Nephron (organoid): ENCODE data around the gene ZFP2.

Experiments
- H3K27ac Mint-ChIP-seq, 3 experiments: 2 replicates each; pipeline ENCODE4 v1.8.0; 2020; ENCODE audit warnings: mixed read lengths in 3 of 3, mild to moderate bottlenecking in 2 of 3, moderate library complexity in 1 of 3
- H3K27me3 Mint-ChIP-seq: 2 replicates; pipeline ENCODE4 v1.8.0; 2021; ENCODE audit warnings: low read depth, mild to moderate bottlenecking, moderate library complexity, mixed read lengths
- H3K36me3 Mint-ChIP-seq: 2 replicates; pipeline ENCODE4 v1.8.0; 2020; ENCODE audit warnings: low read depth, mixed read lengths
- H3K4me1 Mint-ChIP-seq: 2 replicates; pipeline ENCODE4 v1.8.0; 2020; ENCODE audit warnings: mixed read lengths
- H3K4me3 Mint-ChIP-seq, 3 experiments: 2 replicates each; pipeline ENCODE4 v1.8.0; 2020; ENCODE audit warnings: mild to moderate bottlenecking in 3 of 3, mixed read lengths in 3 of 3, moderate library complexity in 2 of 3
- H3K9me3 Mint-ChIP-seq: 2 replicates; pipeline ENCODE4 v1.8.0; 2020; ENCODE audit warnings: mixed read lengths
- TF ChIP-seq, protein P1 (sequence below), 3 experiments: fragments of 200-600 bp; sonication (generic); IDR thresholded peaks; one replicate each; pipeline ENCODE4 v1.5.0; 2021; ENCODE audit warnings: antibody characterized with exemption in 3 of 3; ENCODE audit not compliant: unreplicated experiment in 3 of 3

ZFP2 gene

DNA sequence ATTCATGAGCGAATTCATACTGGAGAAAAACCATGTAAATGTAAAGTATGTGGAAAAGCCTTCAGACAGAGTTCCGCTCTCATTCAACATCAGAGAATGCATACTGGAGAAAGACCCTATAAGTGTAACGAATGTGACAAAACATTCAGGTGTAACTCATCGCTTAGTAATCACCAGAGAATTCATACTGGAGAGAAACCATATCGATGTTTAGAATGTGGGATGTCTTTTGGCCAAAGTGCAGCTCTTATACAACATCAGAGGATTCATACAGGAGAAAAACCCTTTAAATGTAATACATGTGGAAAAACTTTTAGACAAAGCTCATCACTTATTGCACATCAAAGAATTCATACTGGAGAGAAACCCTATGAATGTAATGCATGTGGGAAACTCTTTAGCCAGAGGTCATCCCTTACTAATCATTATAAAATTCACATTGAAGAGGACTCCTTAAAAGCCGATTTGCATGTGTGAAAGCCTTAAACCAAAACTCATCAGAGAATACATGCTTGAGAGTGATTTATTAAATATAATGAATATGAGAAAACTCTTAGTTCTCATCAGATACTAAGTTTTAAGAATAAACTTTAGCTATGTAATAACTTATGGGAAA lies 11.8 kb upstream of the ZFP2 start:
- Mint-ChIP-seq H3K4me1 (no peaks in the 10 kb centered on the region), H3K36me3 (peaks cover 99% of the 10 kb centered on the region), H3K27me3 (peaks cover 10% of the 10 kb centered on the region), H3K9me3 (peaks cover 73% of the 10 kb centered on the region), H3K27ac (no peak overlapping the region), H3K4me3 (no peak overlapping the region)
- TF ChIP-seq, protein P1, sequence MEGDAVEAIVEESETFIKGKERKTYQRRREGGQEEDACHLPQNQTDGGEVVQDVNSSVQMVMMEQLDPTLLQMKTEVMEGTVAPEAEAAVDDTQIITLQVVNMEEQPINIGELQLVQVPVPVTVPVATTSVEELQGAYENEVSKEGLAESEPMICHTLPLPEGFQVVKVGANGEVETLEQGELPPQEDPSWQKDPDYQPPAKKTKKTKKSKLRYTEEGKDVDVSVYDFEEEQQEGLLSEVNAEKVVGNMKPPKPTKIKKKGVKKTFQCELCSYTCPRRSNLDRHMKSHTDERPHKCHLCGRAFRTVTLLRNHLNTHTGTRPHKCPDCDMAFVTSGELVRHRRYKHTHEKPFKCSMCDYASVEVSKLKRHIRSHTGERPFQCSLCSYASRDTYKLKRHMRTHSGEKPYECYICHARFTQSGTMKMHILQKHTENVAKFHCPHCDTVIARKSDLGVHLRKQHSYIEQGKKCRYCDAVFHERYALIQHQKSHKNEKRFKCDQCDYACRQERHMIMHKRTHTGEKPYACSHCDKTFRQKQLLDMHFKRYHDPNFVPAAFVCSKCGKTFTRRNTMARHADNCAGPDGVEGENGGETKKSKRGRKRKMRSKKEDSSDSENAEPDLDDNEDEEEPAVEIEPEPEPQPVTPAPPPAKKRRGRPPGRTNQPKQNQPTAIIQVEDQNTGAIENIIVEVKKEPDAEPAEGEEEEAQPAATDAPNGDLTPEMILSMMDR (IDR thresholded peaks at IDR 0.05; ENCODE audit: unreplicated experiment in 3 of 3), result no peak

DNA sequence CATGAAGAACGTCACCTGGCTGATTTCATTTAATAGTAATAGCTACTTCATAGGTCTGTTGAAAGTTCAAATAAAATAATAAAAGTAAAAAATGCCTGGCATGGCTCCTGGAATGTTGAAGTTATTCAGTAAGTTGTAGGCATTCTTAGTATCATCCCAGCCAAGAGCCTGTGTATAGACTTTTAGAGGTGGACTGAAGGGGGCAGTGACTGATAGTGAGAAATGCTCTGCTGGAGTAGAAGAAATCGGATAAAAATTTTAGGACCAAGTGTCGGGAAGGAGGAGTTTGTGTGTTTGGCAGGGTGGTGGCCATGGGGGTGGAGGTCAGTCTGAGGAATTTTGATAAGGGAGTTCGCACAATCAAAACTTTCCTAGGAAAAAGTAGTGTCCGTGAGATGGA lies 3.6 kb downstream of the ZFP2 start:
- peaks cover 40% of the 10 kb centered on the region for H3K9me3 Mint-ChIP-seq
- no peaks in the 10 kb centered on the region for H3K27me3 Mint-ChIP-seq
- H3K36me3 Mint-ChIP-seq, result peaks cover 55% of the 10 kb centered on the region
- TF ChIP-seq, protein P1 (IDR thresholded peaks at IDR 0.05; ENCODE audit: unreplicated experiment in 3 of 3), result no peak
- no peak overlapping the region for H3K27ac Mint-ChIP-seq
- peaks cover 6% of the 10 kb centered on the region for H3K4me1 Mint-ChIP-seq
- no peak overlapping the region for H3K4me3 Mint-ChIP-seq

DNA sequence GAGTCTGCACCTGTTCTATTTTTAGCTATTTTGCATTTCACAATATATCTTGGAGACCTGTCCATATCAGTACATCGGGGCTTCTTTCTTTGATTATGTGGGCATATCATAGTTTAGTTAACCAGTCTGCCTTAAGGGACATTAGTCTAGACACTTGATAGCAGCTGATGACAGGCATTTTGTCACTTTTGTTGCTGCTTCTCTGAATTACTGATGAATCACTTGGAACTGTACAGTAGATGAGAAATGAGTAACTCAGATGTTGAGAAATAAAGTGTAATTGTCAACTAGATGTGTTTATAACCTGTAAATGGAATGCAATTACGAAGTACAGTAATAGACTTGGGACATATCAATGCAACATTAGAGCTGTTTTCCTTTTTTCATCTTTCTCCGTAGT lies 7.1 kb downstream of the ZFP2 start:
- Mint-ChIP-seq H3K36me3 (peaks cover 74% of the 10 kb centered on the region), H3K9me3 (peaks cover 54% of the 10 kb centered on the region), H3K4me3 (no peak overlapping the region), H3K4me1 (no peaks in the 10 kb centered on the region), H3K27me3 (no peaks in the 10 kb centered on the region), H3K27ac (no peak overlapping the region)
- TF ChIP-seq, protein P1 (IDR thresholded peaks at IDR 0.05; ENCODE audit: unreplicated experiment in 3 of 3), result no peak

DNA sequence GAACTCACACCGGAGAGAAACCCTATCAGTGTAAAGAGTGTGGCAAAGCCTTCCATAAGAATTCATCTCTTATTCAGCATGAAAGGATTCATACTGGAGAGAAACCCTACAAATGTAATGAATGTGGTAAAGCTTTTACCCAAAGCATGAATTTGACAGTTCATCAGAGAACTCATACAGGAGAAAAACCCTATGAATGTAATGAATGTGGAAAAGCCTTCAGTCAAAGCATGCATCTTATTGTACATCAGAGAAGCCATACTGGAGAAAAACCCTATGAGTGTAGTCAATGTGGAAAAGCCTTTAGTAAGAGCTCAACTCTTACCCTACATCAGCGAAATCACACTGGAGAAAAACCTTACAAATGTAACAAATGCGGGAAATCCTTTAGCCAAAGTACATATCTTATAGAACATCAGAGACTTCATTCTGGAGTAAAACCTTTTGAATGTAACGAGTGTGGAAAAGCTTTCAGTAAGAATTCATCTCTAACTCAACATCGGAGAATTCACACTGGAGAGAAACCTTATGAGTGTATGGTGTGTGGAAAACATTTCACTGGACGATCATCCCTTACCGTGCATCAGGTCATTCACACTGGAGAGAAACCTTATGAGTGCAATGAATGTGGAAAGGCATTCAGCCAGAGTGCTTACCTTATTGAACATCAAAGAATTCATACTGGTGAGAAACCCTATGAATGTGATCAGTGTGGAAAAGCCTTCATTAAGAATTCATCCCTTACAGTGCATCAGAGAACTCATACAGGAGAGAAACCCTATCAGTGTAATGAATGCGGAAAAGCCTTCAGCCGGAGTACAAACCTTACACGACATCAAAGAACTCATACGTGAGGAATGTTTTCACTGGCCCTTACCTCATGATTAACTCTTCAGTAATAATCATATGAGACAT lies 36.4 kb downstream of the ZFP2 start:
- TF ChIP-seq, protein P1 (IDR thresholded peaks at IDR 0.05; ENCODE audit: unreplicated experiment in 3 of 3), result no peak
- H3K9me3 Mint-ChIP-seq, result peaks cover 94% of the 10 kb centered on the region
- H3K4me3 Mint-ChIP-seq, result no peak overlapping the region
- H3K4me1 Mint-ChIP-seq, result no peaks in the 10 kb centered on the region
- no peak overlapping the region for H3K27ac Mint-ChIP-seq
- H3K36me3 Mint-ChIP-seq, result peaks cover 92% of the 10 kb centered on the region
- no peaks in the 10 kb centered on the region for H3K27me3 Mint-ChIP-seq

DNA sequence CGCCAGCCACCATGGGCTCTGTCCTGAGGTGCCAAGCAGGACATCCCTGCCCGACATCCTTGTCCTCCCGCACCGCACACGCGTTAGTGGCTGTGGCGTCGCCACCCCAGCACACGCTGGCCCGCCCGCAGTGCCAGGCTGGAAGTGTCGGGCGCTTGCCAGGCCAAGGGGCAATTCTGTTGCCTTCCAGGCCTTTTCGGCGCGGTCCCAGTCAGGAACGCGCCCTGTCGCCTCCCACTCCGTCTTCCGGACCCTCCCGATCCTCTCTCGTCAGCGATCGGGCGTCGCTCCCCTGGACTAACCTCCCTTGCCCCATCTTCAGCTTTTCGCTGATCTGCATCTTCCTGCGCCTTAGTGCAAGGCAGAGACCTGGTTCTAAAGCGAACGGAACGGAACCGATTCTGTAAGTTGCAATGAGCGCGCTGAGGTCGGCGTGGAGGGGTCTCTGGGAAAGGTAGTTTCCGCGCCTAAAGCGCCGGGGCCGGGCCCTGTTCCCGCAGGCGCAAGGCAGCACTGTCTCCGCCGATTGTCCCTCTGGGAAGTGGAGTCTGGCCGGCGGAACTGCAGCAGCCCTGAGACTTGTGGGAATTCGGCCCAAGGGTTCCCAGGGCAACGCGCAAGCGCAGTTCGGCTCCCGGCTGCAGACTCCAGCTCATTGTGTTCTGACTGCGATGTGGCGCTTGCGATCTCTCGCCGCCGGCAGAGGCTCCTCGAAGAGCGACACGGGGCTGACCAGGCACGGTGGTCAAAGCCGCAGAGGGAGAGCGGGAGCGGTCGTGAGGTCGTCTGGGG lies 45.1 kb downstream of the ZFP2 start, which contains the start of gene ZNF454:
Gene ZNF454 (plus strand): TSS at position 630 of the 792 bp plus-strand sequence. CDS start 1,594 bp downstream, outside the sequence.
- Mint-ChIP-seq H3K36me3 (peaks cover 48% of the 10 kb centered on the region), H3K9me3 (peaks cover 83% of the 10 kb centered on the region), H3K27ac (peak within 1 kb of the TSS in 1 of 3 experiments; percentile 83), H3K27me3 (no peaks in the 10 kb centered on the region), H3K4me1 (no peaks in the 10 kb centered on the region), H3K4me3 (peak within 1 kb of the TSS; percentile 81 to 89 (median 87))
- TF ChIP-seq, protein P1 (IDR thresholded peaks at IDR 0.05; ENCODE audit: unreplicated experiment in 3 of 3), result no peak
